Stimulated activated CD8-positive, alpha-beta memory T cell treated with anti-CD3 and anti-CD28 coated beads, Interleukin-7, amount 100 ng/mL, for 1 hour (primary cell): ENCODE measurements around the gene ACTL10.
"Not testable (repeated sequence)": the region's sequence is repeated elsewhere in the genome, so short reads cannot be mapped to it uniquely, and the experiment has no call there.

Source experiments
- DNase-seq, 2 donors: peaks; one replicate each; pipeline ENCODE4 v3.0.0-alpha.2; 2020; ENCODE audit warnings: low read depth in 2 of 2

ACTL10 gene

GRCh38 chr20:33693741-33694638 lies 27.2 kb downstream of the ACTL10 start:
- no peak for DNase-seq

GRCh38 chr20:33694639-33695012 lies 27.9 kb downstream of the ACTL10 start:
- no peak for DNase-seq

- DNase-seq = no peak
These were observed 29.7 kb downstream of the ACTL10 start for GRCh38 chr20:33696448-33696847.

DNA sequence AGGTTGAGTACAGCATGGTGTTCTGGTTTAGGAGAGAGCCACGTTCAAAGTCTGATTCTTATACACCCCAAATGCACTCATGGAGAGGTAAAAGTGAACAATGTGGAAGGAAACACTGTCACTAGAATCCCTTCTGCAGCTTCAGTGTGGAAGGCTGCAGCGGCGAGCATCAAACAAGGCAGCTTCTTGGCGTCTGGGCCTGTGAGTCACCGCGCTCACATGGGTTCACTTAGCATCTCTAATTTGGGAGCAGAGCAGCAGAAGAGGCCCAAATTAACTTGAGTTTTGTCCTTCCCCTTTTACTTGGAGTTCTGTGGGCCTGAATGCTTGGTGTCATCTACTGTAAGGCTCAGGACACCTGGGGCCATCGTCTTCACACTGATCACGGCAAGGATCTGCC lies 30.4 kb downstream of the ACTL10 start:
- no peak for DNase-seq

- DNase-seq = not testable (repeated sequence)
These were observed 32.2 kb downstream of the ACTL10 start for GRCh38 chr20:33698966-33699365.

DNA sequence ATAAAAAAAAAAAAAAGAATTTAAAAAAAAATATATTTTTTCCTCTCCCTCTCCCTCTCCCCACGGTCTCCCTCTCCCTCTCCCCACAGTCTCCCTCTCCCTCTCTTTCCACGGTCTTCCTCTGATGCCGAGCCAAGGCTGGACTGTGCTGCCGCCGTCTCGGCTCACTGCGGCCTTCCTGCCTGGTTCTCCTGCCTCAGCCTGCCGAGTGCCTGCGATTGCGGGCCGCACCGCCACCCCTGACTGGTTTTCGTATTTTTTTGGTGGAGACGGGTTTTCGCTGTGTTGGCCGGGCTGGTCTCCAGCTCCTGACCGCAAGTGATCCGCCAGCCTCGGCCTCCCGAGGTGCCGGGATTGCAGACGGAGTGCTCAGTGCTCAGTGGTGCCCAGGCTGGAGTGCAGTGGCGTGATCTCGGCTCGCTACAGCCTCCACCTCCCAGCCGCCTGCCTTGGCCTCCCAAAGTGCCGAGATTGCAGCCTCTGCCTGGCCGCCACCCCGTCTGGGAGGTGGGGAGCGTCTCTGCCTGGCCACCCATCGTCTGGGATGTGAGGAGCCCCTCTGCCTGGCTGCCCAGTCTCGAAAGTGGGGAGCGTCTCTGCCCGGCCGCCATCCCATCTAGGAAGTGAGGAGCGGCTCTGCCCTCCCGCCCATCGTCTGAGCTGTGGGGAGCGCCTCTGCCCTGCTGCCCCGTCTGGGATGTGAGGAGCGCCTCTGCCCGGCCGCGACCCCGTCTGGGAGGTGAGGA lies 34.1 kb downstream of the ACTL10 start:
- DNase-seq = not testable (repeated sequence)

DNA sequence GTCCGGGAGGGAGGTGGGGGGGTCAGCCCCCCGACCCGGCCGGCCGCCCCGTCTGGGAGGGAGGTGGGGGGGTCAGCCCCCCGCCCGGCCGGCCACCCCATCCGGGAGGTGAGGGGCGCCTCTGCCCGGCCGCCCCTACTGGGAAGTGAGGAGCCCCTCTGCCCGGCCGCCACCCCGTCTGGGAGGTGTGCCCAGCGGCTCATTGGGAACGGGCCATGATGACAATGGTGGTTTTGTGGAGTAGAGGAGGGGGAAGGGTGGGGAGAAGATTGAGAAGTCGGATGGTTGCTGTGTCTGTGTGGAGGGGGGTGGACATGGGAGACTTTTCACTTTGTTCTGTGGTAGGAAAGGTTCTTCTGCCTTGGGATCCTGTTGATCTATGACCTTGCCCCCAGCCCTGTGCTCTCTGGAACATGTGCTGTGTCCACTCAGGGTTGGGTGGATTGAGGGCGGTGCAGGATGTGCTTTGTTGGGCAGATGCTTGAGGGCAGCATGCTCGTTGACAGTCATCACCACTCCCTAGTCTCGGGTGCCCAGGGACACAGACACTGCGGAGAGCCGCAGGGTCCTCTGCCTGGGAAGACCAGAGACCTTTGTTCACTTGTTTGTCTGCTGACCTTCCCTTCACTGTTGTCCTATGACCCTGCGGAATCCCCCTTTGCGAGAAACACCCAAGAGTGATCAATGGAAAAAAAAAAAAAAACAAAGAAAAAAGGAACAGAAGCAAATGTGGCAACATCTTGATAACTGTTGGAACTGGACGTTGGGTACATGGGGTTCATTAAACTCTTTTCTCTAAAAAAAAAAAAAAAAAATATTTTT lies 35.1 kb downstream of the ACTL10 start:
- no peak for DNase-seq

DNA sequence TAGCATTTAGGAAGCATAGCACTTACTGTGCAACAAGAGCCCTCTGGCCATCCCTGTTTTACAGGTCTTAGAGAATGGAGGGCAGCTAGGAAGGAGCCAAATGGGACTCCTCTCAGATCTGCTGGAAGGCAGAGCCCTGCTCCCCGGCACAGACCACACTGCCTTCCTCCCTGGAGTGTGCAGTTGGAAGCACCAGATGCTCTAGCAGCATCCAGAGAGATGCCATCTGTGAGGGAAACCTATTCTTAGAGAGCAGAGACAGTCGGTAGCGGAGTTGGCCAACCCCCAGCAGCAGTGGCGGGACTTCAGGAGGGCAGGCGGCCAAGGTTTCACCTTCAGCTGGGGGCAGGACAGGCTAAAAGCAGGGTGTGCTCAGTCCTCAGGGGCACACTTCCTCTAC lies 36.1 kb downstream of the ACTL10 start:
- DNase-seq = no peak

DNA sequence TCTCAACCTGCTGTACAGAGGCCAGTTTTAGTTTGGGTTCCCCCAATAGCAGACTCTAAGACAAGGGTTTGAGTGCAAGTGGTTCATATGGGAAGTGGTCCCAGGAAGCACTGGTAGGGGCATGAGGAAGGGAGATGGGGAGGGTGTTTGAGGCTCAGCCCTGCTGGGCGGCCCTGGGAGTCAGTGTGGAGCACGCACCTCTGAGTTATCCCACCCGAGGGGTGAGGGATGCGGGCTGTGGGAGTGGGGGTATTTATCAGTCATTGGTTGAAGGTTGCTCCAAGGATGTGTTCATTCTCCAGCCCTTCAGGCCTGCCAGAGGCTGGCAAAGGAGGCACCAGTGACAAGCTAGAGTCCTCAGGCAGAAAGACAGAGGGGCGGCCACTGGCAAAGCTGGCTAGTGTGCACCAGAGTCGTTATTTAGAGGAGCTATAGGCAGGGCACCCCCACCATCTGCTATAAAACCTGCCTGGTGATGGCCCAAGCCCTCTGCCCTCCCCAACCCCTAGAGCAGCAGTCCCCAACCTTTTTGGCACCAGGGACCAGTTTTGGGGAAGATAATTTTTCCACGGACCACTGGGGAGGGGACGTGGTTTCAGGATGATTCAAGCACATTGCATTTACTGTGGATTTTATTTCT lies 36.9 kb downstream of the ACTL10 start:
- no peak for DNase-seq

- no peak for DNase-seq
These were observed 37.6 kb downstream of the ACTL10 start for GRCh38 chr20:33704197-33704924.

DNA sequence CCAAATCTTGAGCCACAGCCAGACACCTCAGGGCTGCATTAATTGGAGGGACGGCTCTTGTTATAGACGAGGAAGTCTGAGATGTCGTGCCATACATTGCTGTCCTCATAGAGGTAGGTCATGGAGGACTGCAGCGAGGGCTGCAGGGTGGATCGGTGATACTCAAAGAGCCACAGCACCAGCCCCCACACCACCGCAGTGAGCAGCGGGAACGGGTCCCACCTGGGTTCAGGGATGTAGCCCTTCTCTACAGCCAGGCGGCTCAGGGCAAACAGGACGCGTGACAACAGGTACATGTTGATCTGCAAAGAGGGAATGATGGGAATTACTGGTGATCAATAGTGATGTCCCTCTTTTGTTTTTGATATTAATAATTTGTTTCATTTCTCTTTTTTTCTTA lies 40.9 kb downstream of the ACTL10 start:
- DNase-seq = no peak

GRCh38 chr20:33709398-33709797 lies 42.7 kb downstream of the ACTL10 start:
- no peak for DNase-seq

DNA sequence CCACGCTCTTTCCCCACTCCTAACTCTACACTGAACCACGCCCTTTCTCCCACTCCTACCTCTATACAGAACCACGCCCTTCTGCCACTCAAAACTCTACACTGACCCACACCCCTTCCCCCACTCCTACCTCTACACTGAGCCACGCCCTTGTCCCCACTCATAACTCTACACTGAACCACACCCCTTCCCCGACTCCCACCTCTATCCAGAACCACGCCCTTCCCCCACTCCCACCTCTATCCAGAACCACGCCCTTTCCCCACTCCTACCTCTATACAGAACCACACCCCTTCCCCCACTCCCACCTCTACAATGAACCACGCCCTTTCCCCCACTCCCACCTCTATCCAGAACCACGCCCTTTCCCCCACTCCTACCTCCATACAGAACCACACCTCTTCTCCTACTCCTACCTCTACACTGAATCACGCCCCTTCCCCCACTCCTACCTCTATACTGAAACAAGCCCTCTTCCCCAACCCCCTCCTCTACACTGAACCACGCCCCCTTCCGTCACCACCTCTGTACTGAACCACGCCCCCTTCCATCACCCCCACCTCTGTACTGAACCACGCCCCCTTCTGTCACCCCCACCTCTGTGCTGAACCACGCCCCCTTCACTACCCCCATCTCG lies 43.3 kb downstream of the ACTL10 start:
- DNase-seq = no peak

- DNase-seq = no peak
These were observed 44.1 kb downstream of the ACTL10 start for GRCh38 chr20:33710681-33711445.

DNA sequence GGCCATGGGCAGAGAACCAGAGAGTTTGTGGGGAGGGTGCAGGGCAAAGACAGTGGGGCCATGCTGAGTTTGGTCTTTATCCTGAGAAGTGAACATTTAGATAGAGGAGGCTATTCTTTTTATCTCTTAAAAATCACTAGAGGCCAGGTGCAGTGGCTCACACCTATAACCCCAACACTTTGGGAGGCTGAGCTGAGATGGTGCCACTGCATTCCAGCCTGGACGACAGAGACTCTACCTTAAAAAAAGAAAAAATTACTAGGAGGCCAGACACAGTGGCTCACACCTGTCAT lies 44.6 kb downstream of the ACTL10 start:
- DNase-seq = no peak

- DNase-seq = no peak
These were observed 47.2 kb downstream of the ACTL10 start for GRCh38 chr20:33713865-33714367.

GRCh38 chr20:33716498-33716897 lies 49.8 kb downstream of the ACTL10 start:
- DNase-seq = no peak
